Measurements from ENCODE around the gene HMCN2.

HMCN2 gene

GRCh38 chr9:130454096-130454811, 188.7 kb downstream of the HMCN2 start:
- DNase-seq: no peak

GRCh38 chr9:130454812-130455325, 189.3 kb downstream of the HMCN2 start:
- no peak for DNase-seq

DNA sequence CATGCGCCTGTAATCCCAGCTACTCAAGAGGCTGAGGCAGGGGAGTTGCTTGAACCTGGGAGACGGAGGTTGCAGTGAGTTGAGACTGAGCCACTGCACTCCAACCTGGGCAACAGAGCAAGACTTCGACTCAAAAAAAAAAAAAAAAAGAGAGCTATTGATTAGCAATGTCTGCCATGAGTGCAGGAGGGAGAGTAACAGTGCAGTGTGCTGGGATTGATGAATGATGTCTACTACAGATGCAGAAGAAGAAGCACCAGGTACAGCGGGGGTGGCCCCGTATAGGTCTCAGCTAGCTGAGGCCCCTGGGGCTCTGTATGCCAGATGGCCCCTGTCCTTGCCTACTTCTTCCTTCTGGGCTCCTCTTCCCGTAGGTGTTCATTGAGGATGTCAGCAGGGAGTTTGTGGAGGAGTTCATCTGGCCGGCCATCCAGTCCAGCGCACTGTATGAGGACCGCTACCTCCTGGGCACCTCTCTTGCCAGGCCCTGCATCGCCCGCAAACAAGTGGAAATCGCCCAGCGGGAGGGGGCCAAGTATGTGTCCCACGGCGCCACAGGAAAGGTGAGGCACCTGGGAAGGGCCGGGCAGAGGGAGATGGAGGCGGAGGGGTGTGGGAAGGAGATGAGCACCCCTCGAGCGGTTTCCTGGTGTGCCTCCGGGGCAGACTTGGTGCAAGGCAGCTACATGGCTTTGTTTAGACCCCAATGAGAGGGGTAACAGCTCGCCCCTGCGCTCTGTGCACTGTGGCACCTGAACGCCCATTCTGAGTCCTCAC, 192.7 kb downstream of the HMCN2 start:
- no peak for DNase-seq

DNA sequence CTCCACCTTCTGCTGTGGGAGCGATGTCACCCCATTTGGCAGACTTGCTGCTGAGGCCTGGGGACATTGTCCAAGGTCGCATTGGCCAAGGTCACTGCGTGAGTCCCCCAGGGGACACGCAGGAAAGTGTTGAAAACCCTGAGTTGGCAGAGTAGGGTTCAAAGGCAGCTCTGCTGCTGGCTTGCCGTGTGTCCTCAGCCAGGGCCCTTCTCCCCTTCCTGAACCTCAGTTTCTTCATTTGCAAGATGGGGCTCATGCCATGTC, 193.2 kb downstream of the HMCN2 start:
- DNase-seq: no peak

DNA sequence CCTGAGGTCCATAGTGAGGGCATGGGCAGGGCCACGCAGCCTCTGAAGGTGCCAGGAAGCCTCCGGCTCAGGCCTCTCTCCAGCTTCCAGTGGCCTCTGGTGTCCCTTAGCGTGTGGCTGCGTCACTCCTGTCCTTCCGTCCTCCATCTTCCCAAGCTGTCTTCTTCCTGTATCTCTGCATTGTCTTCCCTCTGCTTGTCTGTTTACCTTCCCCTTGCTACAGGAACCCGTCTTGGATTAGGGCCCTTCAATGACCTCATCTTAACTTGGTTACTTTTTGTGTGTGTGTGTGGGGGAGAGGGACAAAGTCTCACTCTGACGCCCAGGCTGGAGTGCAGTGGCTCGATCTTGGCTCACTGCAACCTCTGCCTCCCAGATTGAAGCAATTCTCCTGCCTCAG, 193.6 kb downstream of the HMCN2 start:
- DNase-seq: no peak

- DNase-seq: peak in 2 of 14 donors; percentile 13 to 36
These were observed 194.5 kb downstream of the HMCN2 start for GRCh38 chr9:130459941-130460669.

- DNase-seq: peak in 7 of 14 donors; percentile 4 to 66 (median 23)
These were observed 195.7 kb downstream of the HMCN2 start for GRCh38 chr9:130461218-130461630.

DNA sequence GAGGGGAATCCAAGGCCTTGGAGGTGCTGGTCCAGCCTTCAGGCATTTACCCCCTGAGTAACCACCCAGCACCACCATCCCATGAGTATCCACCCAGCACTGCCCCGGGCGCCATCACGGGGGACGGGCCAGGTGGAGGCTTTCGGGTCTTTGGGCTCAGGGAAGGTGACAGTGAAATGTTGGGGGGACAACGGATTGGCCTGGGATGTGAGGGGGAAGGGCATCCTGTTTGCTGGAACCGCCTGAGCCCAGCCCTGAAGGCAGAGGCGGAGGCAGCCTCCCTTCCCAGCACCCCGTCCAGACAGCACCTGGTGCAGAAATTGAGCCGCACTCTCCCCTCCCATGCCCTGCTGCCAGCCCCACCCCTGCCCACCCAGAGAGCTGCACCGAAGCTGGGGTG, 196.2 kb downstream of the HMCN2 start:
- DNase-seq: no peak

DNA sequence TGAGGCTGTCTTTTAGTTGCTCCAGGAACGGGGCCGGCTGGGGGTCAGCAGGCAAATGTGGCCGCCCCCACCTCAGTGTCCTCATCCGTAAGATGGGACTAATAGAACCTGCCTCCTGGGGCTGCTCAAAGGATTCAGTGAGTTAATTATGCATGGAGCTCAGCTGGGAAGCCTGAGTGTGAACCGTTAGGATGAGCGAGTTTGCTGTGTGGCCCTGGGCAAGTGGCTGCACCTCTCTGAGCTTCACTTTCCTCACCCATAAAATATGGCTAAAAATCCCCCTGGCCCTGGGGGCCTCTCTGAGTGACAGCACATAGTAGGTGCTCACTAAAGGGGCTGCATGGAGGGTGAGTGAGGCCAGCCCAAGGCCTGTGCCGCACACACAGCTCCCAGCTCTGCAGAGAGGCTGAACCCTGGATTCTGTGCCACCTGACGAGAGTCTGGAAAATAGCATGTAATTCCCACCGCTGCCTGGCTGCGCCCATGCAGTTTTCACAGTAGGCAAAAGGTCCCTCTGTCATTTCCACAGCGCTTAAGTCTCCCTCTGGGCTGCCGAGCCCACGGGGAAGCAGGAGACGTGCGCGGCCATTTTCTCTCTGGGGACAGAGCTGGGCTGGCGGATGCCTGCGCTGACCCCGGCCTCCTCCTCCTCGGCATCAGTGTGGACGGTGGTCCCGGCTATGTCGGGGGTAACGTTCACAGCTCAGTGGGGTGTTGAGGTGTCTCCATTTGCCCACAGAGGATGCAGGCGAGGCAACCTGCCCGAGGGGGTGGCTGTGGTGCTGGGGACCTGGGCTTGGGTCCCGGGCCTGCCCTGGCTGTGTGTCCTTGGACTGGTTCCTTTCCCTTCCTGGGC, 197.4 kb downstream of the HMCN2 start:
- DNase-seq: no peak

DNA sequence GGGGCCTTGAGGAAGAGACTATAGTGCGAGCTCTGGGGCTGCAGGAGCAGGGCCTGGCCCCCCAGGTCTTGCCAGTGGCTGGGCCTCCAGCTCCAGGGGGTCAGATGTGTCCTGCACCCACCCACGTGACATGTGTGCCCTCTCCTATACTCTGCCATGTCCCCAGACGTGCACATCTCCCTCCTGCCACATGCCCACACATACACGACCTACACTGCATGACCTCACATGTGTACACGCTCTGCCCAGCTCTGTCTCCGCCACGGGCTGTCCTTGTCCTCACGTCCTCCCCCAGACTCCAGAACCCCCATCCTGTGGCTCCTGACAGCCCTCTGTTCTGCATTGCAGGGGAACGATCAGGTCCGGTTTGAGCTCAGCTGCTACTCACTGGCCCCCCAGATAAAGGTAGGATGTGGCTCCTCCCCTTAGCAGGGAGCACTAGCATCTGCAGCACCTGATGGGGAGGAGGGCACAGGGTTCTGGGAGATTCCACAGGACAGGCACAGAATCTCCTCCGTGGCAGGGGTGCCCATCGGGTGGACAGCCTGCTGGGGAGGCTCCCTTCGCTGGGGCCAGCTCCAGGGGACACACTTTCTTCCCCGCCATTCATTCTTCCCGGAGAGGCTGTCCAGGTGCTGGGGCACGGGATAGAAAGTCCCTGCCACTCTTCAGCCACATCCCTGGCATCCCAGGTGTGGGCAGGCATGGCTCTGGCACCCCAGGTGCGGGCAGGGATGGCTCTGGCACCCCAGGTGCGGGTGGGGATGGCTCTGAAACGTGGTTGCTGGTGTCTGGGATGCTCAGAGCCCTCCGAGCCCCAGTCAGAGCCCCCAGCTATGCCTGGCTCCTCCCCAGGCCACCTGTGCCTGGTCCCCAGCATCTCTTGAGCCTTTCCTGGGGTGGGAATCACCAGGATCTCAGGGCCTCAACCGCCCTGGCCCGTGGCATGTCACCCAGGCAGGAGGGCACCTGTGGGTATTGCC, 198.5 kb downstream of the HMCN2 start:
- no peak for DNase-seq

- no peak for DNase-seq
These were observed 200.0 kb downstream of the HMCN2 start for GRCh38 chr9:130465383-130466096.

GRCh38 chr9:130466537-130467217, 201.1 kb downstream of the HMCN2 start:
- DNase-seq: no peak

DNA sequence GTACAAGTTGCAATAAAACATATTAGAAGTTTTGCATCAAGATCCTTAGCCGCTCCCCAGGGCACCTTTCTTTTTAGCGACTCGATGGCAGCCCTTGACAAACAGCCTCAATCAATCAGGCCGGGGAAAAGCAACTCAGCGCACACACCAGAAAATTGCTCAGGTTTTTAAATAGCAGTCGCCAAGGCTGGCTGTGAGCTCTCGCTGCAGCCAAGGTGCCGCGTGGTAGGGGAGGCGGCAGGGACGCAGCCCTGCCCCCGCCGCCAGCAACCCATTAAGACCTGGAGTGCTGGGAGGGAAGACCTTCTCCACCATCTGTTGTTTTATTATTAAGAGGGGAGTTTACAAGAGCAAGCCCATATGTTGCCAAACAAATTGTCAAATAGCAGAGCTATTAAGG, 201.8 kb downstream of the HMCN2 start:
- peak in 1 of 14 donors; percentile 88 for DNase-seq

- no peak for DNase-seq
These were observed 203.0 kb downstream of the HMCN2 start for GRCh38 chr9:130468566-130468965.

- no peak for DNase-seq
These were observed 204.7 kb downstream of the HMCN2 start for GRCh38 chr9:130470269-130470668.

- DNase-seq: no peak
These were observed 205.4 kb downstream of the HMCN2 start for GRCh38 chr9:130470950-130471349.

DNA sequence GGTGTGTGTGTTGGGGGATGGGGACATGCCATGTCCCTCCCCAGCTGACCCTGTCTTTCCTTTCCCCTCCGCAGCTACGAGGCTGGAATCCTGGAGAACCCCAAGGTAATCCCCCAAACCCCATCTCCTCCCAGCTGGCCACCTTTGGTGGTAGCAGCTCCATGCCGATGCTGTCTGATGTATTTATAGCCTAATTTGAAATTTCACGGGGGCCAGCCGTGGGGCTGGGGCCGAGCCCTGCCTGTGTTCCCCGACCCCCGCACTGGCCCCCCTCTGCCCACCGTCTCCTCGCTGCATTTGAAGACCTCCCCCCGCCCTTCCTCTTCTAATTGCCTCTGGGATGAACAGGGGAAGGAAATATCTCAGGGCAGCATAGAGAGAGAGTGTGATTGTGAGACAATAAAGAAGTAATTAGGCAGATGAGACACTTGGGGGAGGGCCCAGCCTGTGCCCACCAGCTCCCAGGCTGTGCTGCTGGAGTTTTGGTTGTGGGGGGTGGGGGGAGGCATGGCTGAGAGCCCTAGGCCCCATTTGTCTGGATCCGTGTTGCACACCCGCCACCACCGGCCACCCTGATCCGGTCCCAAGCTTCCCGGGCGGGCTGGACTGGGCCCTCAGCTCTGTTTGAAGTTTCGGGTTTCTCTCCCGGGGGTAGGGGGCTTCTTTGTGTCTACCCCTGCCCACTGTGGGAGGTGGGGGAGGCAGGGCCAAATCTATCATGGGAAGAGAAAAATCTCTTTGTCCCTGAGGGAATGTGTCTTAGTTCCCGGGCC, 206.0 kb downstream of the HMCN2 start:
- DNase-seq: no peak

DNA sequence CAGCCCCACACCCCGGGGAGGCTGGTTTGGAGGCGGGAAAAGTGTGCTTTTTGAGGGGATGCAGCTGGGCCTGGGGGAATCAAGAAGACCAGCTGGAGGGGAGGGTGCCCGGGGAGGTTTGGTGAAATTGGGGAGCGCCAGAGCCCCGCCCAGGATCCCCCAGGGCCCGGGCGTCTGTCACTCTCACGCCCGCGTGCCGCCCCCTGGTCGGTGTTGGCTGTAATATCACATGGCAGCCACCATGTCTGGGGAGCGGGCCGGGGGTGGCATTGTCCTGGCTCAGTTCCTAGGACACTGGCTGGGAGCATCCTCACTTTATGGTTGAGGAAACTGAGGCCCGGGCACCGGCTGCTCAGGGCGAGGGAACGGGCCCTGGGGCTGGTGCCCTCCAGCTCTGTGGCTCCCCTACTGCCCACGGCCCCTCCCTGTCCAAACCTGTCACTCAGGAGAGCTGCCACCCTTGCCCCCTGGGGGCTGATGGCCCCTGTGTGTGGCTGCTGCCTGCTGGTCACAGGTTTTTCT, 206.7 kb downstream of the HMCN2 start:
- DNase-seq: no peak

- no peak for DNase-seq
These were observed 207.4 kb downstream of the HMCN2 start for GRCh38 chr9:130473009-130473408.
